ENCODE measurements around the gene SYPL2. TPM values are rescaled to one million over a fixed set of nuclear protein-coding genes. Genes with fewer than 3 reads are reported as not detected.

SYPL2 gene
- total RNA-seq, 3 donors from 2014 or later = 0.44 to 1.4 (median 0.66) TPM

GRCh38 chr1:109491372-109491771, 25.0 kb downstream of the SYPL2 start:
- Histone ChIP-seq H3K4me1 (no peaks in the 10 kb centered on the region), H3K4me3 (no peak overlapping the region), H3K27ac (no peak overlapping the region), H3K36me3 (peaks cover 5% of the 10 kb centered on the region), H3K27me3 (no peaks in the 10 kb centered on the region), H3K9me3 (no peaks in the 10 kb centered on the region)
- DNase-seq (ENCODE audit: low spot score in 2 of 2) = no peak
- TF ChIP-seq POLR2AphosphoS5 (IDR thresholded peaks at IDR 0.05) = no peak
- TF ChIP-seq CTCF (IDR thresholded peaks at IDR 0.05) = no peak
- no peak for TF ChIP-seq POLR2A (IDR thresholded peaks at IDR 0.05)
- intact Hi-C loops (cut with DNase I; ENCODE audit: low total_unique reads) = loop anchor here (5.0 kb wide), 1 partner anchor 41 kb away; no protein-coding TSS in a partner anchor

DNA sequence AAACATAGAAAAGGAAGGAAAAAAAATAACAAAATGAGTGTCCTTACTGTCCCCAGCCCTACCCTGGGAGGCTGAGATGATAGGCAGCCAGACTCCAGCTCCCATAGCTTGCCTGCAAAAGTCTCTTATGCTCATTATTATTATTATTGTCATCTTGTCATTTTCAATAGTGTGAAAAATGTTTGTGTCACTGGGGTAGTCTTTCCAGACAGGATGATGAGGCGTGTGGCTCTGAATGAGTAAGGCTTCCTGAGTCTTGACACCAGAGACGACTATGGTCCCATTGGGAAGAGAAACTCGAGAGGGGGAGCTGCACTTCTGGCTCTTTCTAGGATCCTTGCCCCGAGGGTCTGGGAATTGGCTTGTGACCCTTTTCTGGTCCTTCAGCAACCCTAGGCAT, 26.4 kb downstream of the SYPL2 start:
- TF ChIP-seq POLR2A (IDR thresholded peaks at IDR 0.05) = no peak
- no peak for TF ChIP-seq CTCF (IDR thresholded peaks at IDR 0.05)
- no peak for TF ChIP-seq POLR2AphosphoS5 (IDR thresholded peaks at IDR 0.05)
- no peak for DNase-seq (ENCODE audit: low spot score in 2 of 2)
- Histone ChIP-seq H3K27ac (no peak overlapping the region), H3K9me3 (no peaks in the 10 kb centered on the region), H3K4me3 (no peak overlapping the region), H3K36me3 (peaks cover 5% of the 10 kb centered on the region), H3K4me1 (no peaks in the 10 kb centered on the region), H3K27me3 (no peaks in the 10 kb centered on the region)
- intact Hi-C loops (cut with DNase I; ENCODE audit: low total_unique reads) = loop anchor here (5.0 kb wide), 1 partner anchor 40 kb away; no protein-coding TSS in a partner anchor

- DNase-seq (ENCODE audit: low spot score in 2 of 2) = no peak
Observed at GRCh38 chr1:109493227-109493626, 26.9 kb downstream of the SYPL2 start.

GRCh38 chr1:109493805-109494539, 27.6 kb downstream of the SYPL2 start, which contains the start of gene CYB561D1:
CYB561D1 (plus strand) TSS chr1:109494094; CDS start chr1:109494140, 46 bp downstream.
- H3K36me3 ChIP-seq = peaks cover 3% of the 10 kb centered on the region
- H3K27ac ChIP-seq = peak within 1 kb of the TSS; percentile 60 to 74
- intact Hi-C loops (cut with DNase I; ENCODE audit: low total_unique reads) = loop anchor here (5.0 kb wide), 1 partner anchor 38 kb away; no protein-coding TSS in a partner anchor
- no peaks in the 10 kb centered on the region for H3K9me3 ChIP-seq
- no peaks in the 10 kb centered on the region for H3K27me3 ChIP-seq
- peak within 1 kb of the TSS; percentile 85 to 87 (median 86) for H3K4me3 ChIP-seq
- DNase-seq (ENCODE audit: low spot score in 2 of 2) = peak; percentile 77 to 85
- peak; percentile 42 to 78 (median 63) for TF ChIP-seq POLR2AphosphoS5 (IDR thresholded peaks at IDR 0.05)
- TF ChIP-seq POLR2A (IDR thresholded peaks at IDR 0.05) = no peak
- peak; percentile 69 to 91 (median 88) for TF ChIP-seq CTCF (IDR thresholded peaks at IDR 0.05)
- no peaks in the 10 kb centered on the region for H3K4me1 ChIP-seq

More at GRCh38 chr1:109493227-109493626, 26.9 kb downstream of the SYPL2 start:
- H3K27me3 ChIP-seq = no peaks in the 10 kb centered on the region
- H3K36me3 ChIP-seq = peaks cover 5% of the 10 kb centered on the region
- H3K9me3 ChIP-seq = no peaks in the 10 kb centered on the region
- no peak for TF ChIP-seq POLR2A (IDR thresholded peaks at IDR 0.05)
- H3K4me3 ChIP-seq = peak overlapping the region in 1 of 3 donors; percentile 87
- peak overlapping the region; percentile 60 to 74 for H3K27ac ChIP-seq
- intact Hi-C loops (cut with DNase I; ENCODE audit: low total_unique reads) = loop anchor here (5.0 kb wide), 1 partner anchor 39 kb away; no protein-coding TSS in a partner anchor
- no peaks in the 10 kb centered on the region for H3K4me1 ChIP-seq

DNA sequence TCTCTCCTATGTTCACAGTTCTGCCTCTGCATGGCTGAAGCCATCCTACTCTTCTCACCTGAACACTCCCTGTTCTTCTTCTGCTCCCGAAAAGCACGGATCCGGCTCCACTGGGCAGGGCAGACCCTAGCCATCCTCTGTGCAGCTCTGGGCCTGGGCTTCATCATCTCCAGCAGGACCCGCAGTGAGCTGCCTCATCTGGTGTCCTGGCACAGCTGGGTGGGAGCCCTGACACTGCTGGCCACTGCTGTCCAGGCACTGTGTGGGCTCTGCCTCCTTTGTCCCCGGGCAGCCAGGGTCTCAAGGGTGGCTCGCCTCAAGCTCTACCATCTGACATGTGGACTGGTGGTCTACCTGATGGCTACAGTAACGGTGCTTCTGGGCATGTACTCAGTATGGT, 29.4 kb downstream of the SYPL2 start:
- intact Hi-C loops (cut with DNase I; ENCODE audit: low total_unique reads) = no loop called here
- no peak overlapping the region for H3K27ac ChIP-seq
- no peaks in the 10 kb centered on the region for H3K36me3 ChIP-seq
- no peaks in the 10 kb centered on the region for H3K9me3 ChIP-seq
- H3K4me1 ChIP-seq = no peaks in the 10 kb centered on the region
- DNase-seq (ENCODE audit: low spot score in 2 of 2) = no peak
- no peaks in the 10 kb centered on the region for H3K27me3 ChIP-seq
- no peak overlapping the region for H3K4me3 ChIP-seq
- no peak for TF ChIP-seq CTCF (IDR thresholded peaks at IDR 0.05)
